HAP-1 (cell line): ENCODE results near the gene PCDHGA6.
"Not testable (repeated sequence)": the region's sequence is repeated elsewhere in the genome, so short reads cannot be mapped to it uniquely, and the experiment has no call there.

Experiments used
- DNase-seq, 2 experiments: peaks; one replicate each; pipeline ENCODE4 v3.0.0-alpha.2; 2016 to 2020; ENCODE audit warnings: low spot score in 2 of 2
- H3K27me3 ChIP-seq: fragments of 250-450 bp; sonication (Bioruptor Pico); 2 replicates; pipeline ENCODE4 v1.5.1; 2020; ENCODE audit warnings: low read depth, mild to moderate bottlenecking, moderate library complexity
- H3K36me3 ChIP-seq: fragments of 250-450 bp; sonication (Bioruptor Pico); replicated peaks from 2 replicates; pipeline ENCODE4 v1.5.1; 2020; ENCODE audit warnings: mild to moderate bottlenecking
- H3K4me1 ChIP-seq: fragments of 250-450 bp; sonication (Bioruptor Pico); 2 replicates; pipeline ENCODE4 v1.5.1; 2020; ENCODE audit warnings: mild to moderate bottlenecking
- H3K4me3 ChIP-seq: fragments of 250-450 bp; sonication (Bioruptor Pico); 2 replicates; pipeline ENCODE4 v1.5.1; 2020; ENCODE audit warnings: mild to moderate bottlenecking, moderate library complexity
- H3K9me3 ChIP-seq: fragments of 250-450 bp; sonication (Bioruptor Pico); 2 replicates; pipeline ENCODE4 v1.5.1; 2020; ENCODE audit warnings: mild to moderate bottlenecking, moderate library complexity
- in situ Hi-C: fragments of 300-500 bp; cut with MboI; formaldehyde crosslinking; loops from 3 replicates; pipeline ENCODE4 v1.14.3; 2020; ENCODE audit warnings: low sequenced_read_pairs, inconsistent platforms, mixed read lengths

Gene PCDHGA6

GRCh38 chr5:141373673-141374317, at the start of gene PCDHGA6:
TSS of gene PCDHGA6 (plus strand) at chr5:141373891. CDS start at chr5:141374084, 193 bp downstream.
- Histone ChIP-seq H3K4me1 (no peaks in the 10 kb centered on the region), H3K9me3 (no peaks in the 10 kb centered on the region), H3K36me3 (no peaks in the 10 kb centered on the region), H3K27me3 (no peaks in the 10 kb centered on the region; the same call in 1 of the 2 replicates), H3K4me3 (no peak within 1 kb of the TSS)
- in situ Hi-C loops: no loop called here
- no peak for DNase-seq

GRCh38 chr5:141326088-141326854, 47.4 kb upstream of the PCDHGA6 start:
- no peak for DNase-seq
- in situ Hi-C loops: no loop called here
- H3K9me3 ChIP-seq: no peaks in the 10 kb centered on the region
- H3K27me3 ChIP-seq: no peaks in the 10 kb centered on the region
- no peaks in the 10 kb centered on the region; the same call in 1 of the 2 replicates for H3K4me1 ChIP-seq
- no peak overlapping the region for H3K4me3 ChIP-seq
- no peaks in the 10 kb centered on the region for H3K36me3 ChIP-seq

GRCh38 chr5:141328231-141328630, 45.5 kb upstream of the PCDHGA6 start:
- H3K9me3 ChIP-seq: no peaks in the 10 kb centered on the region

GRCh38 chr5:141330299-141331080, 43.2 kb upstream of the PCDHGA6 start, which contains the start of gene PCDHGA1:
TSS of gene PCDHGA1 (plus strand) at chr5:141330514.
- in situ Hi-C loops: no loop called here
- Histone ChIP-seq H3K4me3 (no peak within 1 kb of the TSS), H3K27me3 (no peaks in the 10 kb centered on the region), H3K4me1 (no peaks in the 10 kb centered on the region), H3K36me3 (no peaks in the 10 kb centered on the region), H3K9me3 (no peaks in the 10 kb centered on the region)
- peak; percentile 31 to 66 for DNase-seq

More at GRCh38 chr5:141328231-141328630, 45.5 kb upstream of the PCDHGA6 start:
- no peak for DNase-seq
- H3K4me1 ChIP-seq: no peaks in the 10 kb centered on the region
- H3K27me3 ChIP-seq: no peaks in the 10 kb centered on the region
- no peaks in the 10 kb centered on the region for H3K36me3 ChIP-seq
- H3K4me3 ChIP-seq: no peak overlapping the region
- in situ Hi-C loops: no loop called here

- H3K4me1 ChIP-seq, H3K4me3 ChIP-seq, in situ Hi-C loops, H3K9me3 ChIP-seq, H3K27me3 ChIP-seq, H3K36me3 ChIP-seq, DNase-seq: not testable (repeated sequence)
Measured at GRCh38 chr5:141332571-141332970, 41.1 kb upstream of the PCDHGA6 start.

GRCh38 chr5:141338538-141339306, 35.0 kb upstream of the PCDHGA6 start, which contains the start of gene PCDHGA2:
TSS of gene PCDHGA2 (plus strand) at chr5:141338760.
- Histone ChIP-seq H3K4me1 (no peaks in the 10 kb centered on the region), H3K27me3 (no peaks in the 10 kb centered on the region), H3K4me3 (no peak within 1 kb of the TSS), H3K9me3 (no peaks in the 10 kb centered on the region), H3K36me3 (no peaks in the 10 kb centered on the region)
- peak in 1 of 2 experiments; percentile 52 for DNase-seq
- in situ Hi-C loops: no loop called here

GRCh38 chr5:141340781-141341354, 32.8 kb upstream of the PCDHGA6 start:
- H3K9me3 ChIP-seq, H3K4me3 ChIP-seq, DNase-seq, H3K36me3 ChIP-seq, in situ Hi-C loops, H3K4me1 ChIP-seq, H3K27me3 ChIP-seq: not testable (repeated sequence)

- H3K4me3 ChIP-seq: no peak overlapping the region
- no peaks in the 10 kb centered on the region for H3K36me3 ChIP-seq
- H3K4me1 ChIP-seq: no peaks in the 10 kb centered on the region
- H3K27me3 ChIP-seq: no peaks in the 10 kb centered on the region
- in situ Hi-C loops: no loop called here
- no peak for DNase-seq
- no peaks in the 10 kb centered on the region for H3K9me3 ChIP-seq
Measured at GRCh38 chr5:141342773-141343172, 30.9 kb upstream of the PCDHGA6 start.

GRCh38 chr5:141343242-141343952, 30.3 kb upstream of the PCDHGA6 start, which contains the start of gene PCDHGA3:
TSS of gene PCDHGA3 (plus strand) at chr5:141343829. CDS start at chr5:141344034, 205 bp downstream.
- no peaks in the 10 kb centered on the region for H3K27me3 ChIP-seq
- no peak within 1 kb of the TSS for H3K4me3 ChIP-seq
- DNase-seq: no peak
- no peaks in the 10 kb centered on the region for H3K9me3 ChIP-seq
- in situ Hi-C loops: no loop called here
- no peaks in the 10 kb centered on the region for H3K4me1 ChIP-seq
- H3K36me3 ChIP-seq: no peaks in the 10 kb centered on the region

- H3K36me3 ChIP-seq: no peaks in the 10 kb centered on the region
- no peak overlapping the region for H3K4me3 ChIP-seq
- no peak for DNase-seq
- no peaks in the 10 kb centered on the region for H3K4me1 ChIP-seq
- in situ Hi-C loops: no loop called here
- H3K27me3 ChIP-seq: no peaks in the 10 kb centered on the region
- H3K9me3 ChIP-seq: no peaks in the 10 kb centered on the region
Measured at GRCh38 chr5:141343953-141344463, 29.7 kb upstream of the PCDHGA6 start.

- no peaks in the 10 kb centered on the region for H3K36me3 ChIP-seq
- H3K27me3 ChIP-seq: no peaks in the 10 kb centered on the region
- no peak for DNase-seq
- in situ Hi-C loops: no loop called here
- H3K4me1 ChIP-seq: no peaks in the 10 kb centered on the region
- no peaks in the 10 kb centered on the region for H3K9me3 ChIP-seq
- no peak overlapping the region for H3K4me3 ChIP-seq
Measured at GRCh38 chr5:141345327-141345726, 28.4 kb upstream of the PCDHGA6 start.

GRCh38 chr5:141346017-141346416, 27.7 kb upstream of the PCDHGA6 start:
- H3K4me3 ChIP-seq, H3K36me3 ChIP-seq, H3K9me3 ChIP-seq, in situ Hi-C loops, H3K27me3 ChIP-seq, DNase-seq, H3K4me1 ChIP-seq: not testable (repeated sequence)
